H9 (cell line): ENCODE measurements around the gene SEMA3C. TPM values are rescaled to one million over a fixed set of nuclear protein-coding genes. Genes with fewer than 3 reads are reported as not detected.

Experiments used
- DNase-seq: peaks from one replicate; pipeline ENCODE4 v3.0.0-alpha.2; 2017
- H2AFZ ChIP-seq: one replicate; pipeline ENCODE4 v1.6.1; 2013; ENCODE audit warnings: mild to moderate bottlenecking, low read length, control low read depth, moderate library complexity
- H2AK5ac ChIP-seq: 2 replicates; pipeline ENCODE4 v1.6.1; 2013; ENCODE audit warnings: low read length, control low read depth, mixed read lengths; ENCODE audit not compliant: insufficient read length
- H2BK120ac ChIP-seq: one replicate; pipeline ENCODE4 v1.6.1; 2013; ENCODE audit warnings: low read depth, mild to moderate bottlenecking, low read length, control low read depth, inconsistent platforms; ENCODE audit not compliant: poor library complexity, severe bottlenecking
- H2BK12ac ChIP-seq: 2 replicates; pipeline ENCODE4 v1.6.1; 2013; ENCODE audit warnings: low read length, control low read depth, mixed read lengths, low read depth; ENCODE audit not compliant: insufficient read length
- H2BK15ac ChIP-seq: 2 replicates; pipeline ENCODE4 v1.6.1; 2013; ENCODE audit warnings: low read depth, low read length, control low read depth
- H2BK20ac ChIP-seq: one replicate; pipeline ENCODE4 v1.6.1; 2013; ENCODE audit warnings: low read depth, mild to moderate bottlenecking, low read length, control low read depth, inconsistent platforms; ENCODE audit not compliant: poor library complexity, severe bottlenecking
- H2BK5ac ChIP-seq: 2 replicates; pipeline ENCODE4 v1.6.1; 2013; ENCODE audit warnings: low read length, control low read depth, mixed read lengths; ENCODE audit not compliant: insufficient read length
- H3K14ac ChIP-seq: 2 replicates; pipeline ENCODE4 v1.6.1; 2013; ENCODE audit warnings: low read length, control low read depth; ENCODE audit not compliant: insufficient read depth
- H3K18ac ChIP-seq: 2 replicates; pipeline ENCODE4 v1.6.1; 2013; ENCODE audit warnings: low read depth, mild to moderate bottlenecking, mixed read lengths, low read length, control low read depth; ENCODE audit not compliant: insufficient read length
- H3K23ac ChIP-seq: 2 replicates; pipeline ENCODE4 v1.6.1; 2013; ENCODE audit warnings: low read length, control low read depth, mixed read lengths, low read depth; ENCODE audit not compliant: insufficient read length
- H3K23me2 ChIP-seq: 2 replicates; pipeline ENCODE4 v1.6.1; 2013; ENCODE audit warnings: low read depth, mild to moderate bottlenecking, mixed read lengths, low read length, control low read depth; ENCODE audit not compliant: insufficient read length, poor library complexity, severe bottlenecking
- H3K27ac ChIP-seq: 2 replicates; pipeline ENCODE4 v1.5.1; 2013; ENCODE audit warnings: low read length, control low read depth, mixed read lengths, low read depth; ENCODE audit not compliant: insufficient read length
- H3K27me3 ChIP-seq: 2 replicates; pipeline ENCODE4 v1.6.1; 2013; ENCODE audit warnings: low read length, control low read depth, inconsistent platforms; ENCODE audit not compliant: insufficient read depth
- H3K4ac ChIP-seq: 2 replicates; pipeline ENCODE4 v1.6.1; 2013; ENCODE audit warnings: low read depth, mild to moderate bottlenecking, control low read depth, inconsistent platforms, low read length, moderate library complexity
- H3K4me1 ChIP-seq: 2 replicates; pipeline ENCODE4 v1.6.1; 2013; ENCODE audit warnings: low read length, control low read depth, inconsistent platforms; ENCODE audit not compliant: insufficient read depth
- H3K4me2 ChIP-seq: 2 replicates; pipeline ENCODE4 v1.6.1; 2013; ENCODE audit warnings: low read length, control low read depth, mixed read lengths; ENCODE audit not compliant: insufficient read length, insufficient read depth
- H3K56ac ChIP-seq: 2 replicates; pipeline ENCODE4 v1.6.1; 2013; ENCODE audit warnings: low read depth, mild to moderate bottlenecking, mixed read lengths, low read length, control low read depth; ENCODE audit not compliant: insufficient read length
- H3K79me1 ChIP-seq: 2 replicates; pipeline ENCODE4 v1.6.1; 2013; ENCODE audit warnings: low read depth, mild to moderate bottlenecking, moderate library complexity, low read length, control low read depth, inconsistent platforms; ENCODE audit not compliant: insufficient read depth, poor library complexity, severe bottlenecking
- H3K79me2 ChIP-seq: 2 replicates; pipeline ENCODE4 v1.6.1; 2013; ENCODE audit warnings: low read length, control low read depth, inconsistent platforms; ENCODE audit not compliant: insufficient read depth
- H3K9ac ChIP-seq: 2 replicates; pipeline ENCODE4 v1.6.1; 2013; ENCODE audit warnings: low read length, control low read depth, mixed read lengths; ENCODE audit not compliant: insufficient read length; ENCODE audit errors: extremely low read depth
- H3K9me3 ChIP-seq: one replicate; pipeline ENCODE4 v1.6.1; 2013; ENCODE audit warnings: low read depth, low read length, inconsistent platforms; ENCODE audit not compliant: control insufficient read depth
- H3T11ph ChIP-seq: one replicate; pipeline ENCODE4 v1.6.1; 2013; ENCODE audit warnings: mild to moderate bottlenecking, low read length, control low read depth, inconsistent platforms
- H4K20me1 ChIP-seq: one replicate; pipeline ENCODE4 v1.6.1; 2013; ENCODE audit not compliant: control insufficient read depth, insufficient read length, insufficient read depth
- H4K5ac ChIP-seq: 2 replicates; pipeline ENCODE4 v1.6.1; 2013; ENCODE audit warnings: low read depth, mild to moderate bottlenecking, mixed read lengths, low read length, control low read depth; ENCODE audit not compliant: insufficient read length
- H4K8ac ChIP-seq: replicated peaks from 2 replicates; pipeline ENCODE4 v1.6.1; 2013; ENCODE audit warnings: low read length, control low read depth, mixed read lengths, low read depth; ENCODE audit not compliant: insufficient read length
- H4K91ac ChIP-seq: 2 replicates; pipeline ENCODE4 v1.6.1; 2013; ENCODE audit warnings: low read depth, mild to moderate bottlenecking, moderate library complexity, mixed read lengths, low read length, control low read depth; ENCODE audit not compliant: insufficient read length
- H3K27ac Mint-ChIP-seq, 3 experiments: 2 replicates in 2 of 3; 3 replicates in 1 of 3; pipeline ENCODE4 v1.8.0; 2020 to 2021; ENCODE audit warnings: mixed read lengths in 3 of 3, mild to moderate bottlenecking in 1 of 3, moderate library complexity in 1 of 3
- H3K27me3 Mint-ChIP-seq: 2 replicates; pipeline ENCODE4 v1.8.0; 2021; ENCODE audit warnings: low read depth, mild to moderate bottlenecking, moderate library complexity, mixed read lengths
- H3K36me3 Mint-ChIP-seq, 3 experiments: 2 replicates in 2 of 3; 3 replicates in 1 of 3; pipeline ENCODE4 v1.8.0; 2020 to 2021; ENCODE audit warnings: low read depth in 3 of 3, mixed read lengths in 3 of 3; ENCODE audit not compliant: insufficient read depth in 1 of 3
- H3K4me1 Mint-ChIP-seq, 2 experiments: 2 replicates each; pipeline ENCODE4 v1.8.0; 2020; ENCODE audit warnings: mixed read lengths in 2 of 2
- H3K4me3 Mint-ChIP-seq, 2 experiments: 2 replicates in 1 of 2; 3 replicates in 1 of 2; pipeline ENCODE4 v1.8.0; 2020 to 2021; ENCODE audit warnings: mild to moderate bottlenecking in 2 of 2, mixed read lengths in 2 of 2, moderate library complexity in 1 of 2
- H3K9me3 Mint-ChIP-seq, 2 experiments: 2 replicates in 1 of 2; 3 replicates in 1 of 2; pipeline ENCODE4 v1.8.0; 2020; ENCODE audit warnings: mild to moderate bottlenecking in 2 of 2, mixed read lengths in 2 of 2, moderate library complexity in 1 of 2
- CTCF ChIP-seq: fragments of 200-600 bp; sonication (generic); conservative IDR thresholded peaks from 3 replicates; pipeline ENCODE4 v1.8.0; 2021; ENCODE audit warnings: antibody characterized with exemption, mild to moderate bottlenecking
- WGBS: extraction: QIAGEN DNeasy Blood & Tissue Kit; methylation state at CpG from one replicate; pipeline ENCODE4 v1.1.7; 2013; ENCODE audit warnings: missing lambda C conversion rate, low lambda C conversion rate, mixed read lengths; ENCODE audit not compliant: insufficient read length; ENCODE audit errors: extremely low coverage; 5-methylcytosine and 5-hydroxymethylcytosine counted together
- total RNA-seq: library from RNA; stranded (reverse); gene quantifications from 2 replicates; pipeline ENCODE4 v1.2.1, GENCODE V29; 2021

The SEMA3C gene
- total RNA-seq, 1 experiment from 2014 or later: 1.6 TPM

- Histone ChIP-seq H2AK5ac (no peak overlapping the region), H3K9me3 (no peaks in the 10 kb centered on the region), H3K23me2 (no peaks in the 10 kb centered on the region), H3K56ac (no peak overlapping the region), H3K23ac (no peak overlapping the region), H3T11ph (no peak overlapping the region), H4K8ac (no peak overlapping the region), H2BK20ac (no peak overlapping the region), H3K79me2 (no peaks in the 10 kb centered on the region), H4K20me1 (no peaks in the 10 kb centered on the region), H4K91ac (no peak overlapping the region), H2BK15ac (no peak overlapping the region), H3K4ac (no peak overlapping the region), H2BK12ac (no peak overlapping the region), H2AFZ (no peak overlapping the region), H2BK5ac (no peak overlapping the region), H3K14ac (no peak overlapping the region), H3K27ac (no peak overlapping the region), H3K4me2 (no peak overlapping the region), H3K4me1 (no peaks in the 10 kb centered on the region), H3K27me3 (no peaks in the 10 kb centered on the region), H2BK120ac (no peak overlapping the region), H3K9ac (no peak overlapping the region), H4K5ac (no peak overlapping the region), H3K18ac (no peak overlapping the region), H3K79me1 (no peaks in the 10 kb centered on the region)
- no CpG with 5 or more reads among the region's 5 CpGs for WGBS
- Mint-ChIP-seq H3K27ac (no peak overlapping the region), H3K27me3 (no peaks in the 10 kb centered on the region), H3K4me1 (no peaks in the 10 kb centered on the region), H3K36me3 (no peaks in the 10 kb centered on the region), H3K9me3 (no peaks in the 10 kb centered on the region), H3K4me3 (no peak overlapping the region)
- TF ChIP-seq CTCF: no peak
- no peak for DNase-seq
Measured at GRCh38 chr7:80802527-80802926, 116.3 kb downstream of the SEMA3C start.
